ENCODE results near the gene STAT6.

The STAT6 gene

GRCh38 chr12:57049890-57050289 lies 61.3 kb downstream of the STAT6 start, which contains the start of gene MYO1A:
MYO1A (minus strand) TSS chr12:57050129; CDS start chr12:57048323, 1,806 bp downstream.
- no peak for TF ChIP-seq CTCF (IDR thresholded peaks at IDR 0.05; ENCODE audit: low read depth, low read length, missing control alignments)
- no peak within 1 kb of the TSS for H3K4me3 ChIP-seq (ENCODE audit: low read depth, low read length)
- no peak for DNase-seq (ENCODE audit: low read depth)

GRCh38 chr12:57049119-57049446 lies 62.1 kb downstream of the STAT6 start:
- TF ChIP-seq CTCF (IDR thresholded peaks at IDR 0.05; ENCODE audit: low read depth, low read length, missing control alignments): no peak
- H3K4me3 ChIP-seq (ENCODE audit: low read depth, low read length): no peak overlapping the region
- DNase-seq (ENCODE audit: low read depth): no peak

- TF ChIP-seq CTCF (IDR thresholded peaks at IDR 0.05; ENCODE audit: low read depth, low read length, missing control alignments): no peak
- DNase-seq (ENCODE audit: low read depth): no peak
- H3K4me3 ChIP-seq (ENCODE audit: low read depth, low read length): no peak overlapping the region
These were observed 62.6 kb downstream of the STAT6 start for GRCh38 chr12:57048423-57049118.

GRCh38 chr12:57047981-57048380 lies 63.2 kb downstream of the STAT6 start:
- no peak for TF ChIP-seq CTCF (IDR thresholded peaks at IDR 0.05; ENCODE audit: low read depth, low read length, missing control alignments)
- no peak overlapping the region for H3K4me3 ChIP-seq (ENCODE audit: low read depth, low read length)
- DNase-seq (ENCODE audit: low read depth): no peak

- no peak for DNase-seq (ENCODE audit: low read depth)
- no peak for TF ChIP-seq CTCF (IDR thresholded peaks at IDR 0.05; ENCODE audit: low read depth, low read length, missing control alignments)
- H3K4me3 ChIP-seq (ENCODE audit: low read depth, low read length): no peak overlapping the region
These were observed 63.9 kb downstream of the STAT6 start for GRCh38 chr12:57046947-57047890.

- no peak for DNase-seq (ENCODE audit: low read depth)
- H3K4me3 ChIP-seq (ENCODE audit: low read depth, low read length): no peak overlapping the region
- TF ChIP-seq CTCF (IDR thresholded peaks at IDR 0.05; ENCODE audit: low read depth, low read length, missing control alignments): no peak
These were observed 64.9 kb downstream of the STAT6 start for GRCh38 chr12:57046086-57046791.
